T-helper 2 cell (primary cell): ENCODE results near the gene GMPPA.

Experiments used
- DNase-seq, 5 experiments: peaks; one replicate each; pipeline versions ENCODE4 v3.0.0 to v3.0.0-alpha.2; 2012 to 2022

Gene GMPPA

GRCh38 chr2:219540784-219541504 lies 42.3 kb downstream of the GMPPA start:
- DNase-seq = no peak

DNA sequence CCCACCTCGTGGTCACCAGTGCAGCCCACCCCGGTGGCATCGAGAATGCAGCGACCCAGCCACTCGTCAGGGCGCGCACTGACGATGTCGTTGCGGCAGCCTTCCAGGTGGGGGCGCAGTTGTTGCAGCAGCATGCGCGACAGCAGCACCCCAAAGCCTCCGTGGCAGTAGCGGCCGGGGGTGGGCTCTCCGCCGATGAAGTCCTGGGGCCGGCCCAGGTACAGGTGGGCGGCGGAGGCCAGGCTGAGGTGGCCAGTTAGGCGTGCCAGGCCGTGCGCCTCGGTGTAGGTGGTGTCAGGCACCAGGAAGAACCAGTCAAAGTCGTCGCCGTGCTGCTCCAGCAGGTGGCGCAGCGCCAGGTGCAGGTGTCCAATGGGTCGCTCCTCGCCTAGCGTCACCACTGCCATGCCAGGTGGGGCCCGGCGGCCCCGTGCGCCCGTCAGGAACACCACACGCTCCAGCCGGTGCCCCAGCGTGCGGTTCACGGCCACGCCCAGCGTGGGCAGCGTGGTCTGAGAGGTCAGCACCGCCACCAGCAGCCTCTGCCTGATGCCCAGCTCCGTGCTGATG lies 43.0 kb downstream of the GMPPA start:
- peak; percentile 69 to 85 (median 80) for DNase-seq

DNA sequence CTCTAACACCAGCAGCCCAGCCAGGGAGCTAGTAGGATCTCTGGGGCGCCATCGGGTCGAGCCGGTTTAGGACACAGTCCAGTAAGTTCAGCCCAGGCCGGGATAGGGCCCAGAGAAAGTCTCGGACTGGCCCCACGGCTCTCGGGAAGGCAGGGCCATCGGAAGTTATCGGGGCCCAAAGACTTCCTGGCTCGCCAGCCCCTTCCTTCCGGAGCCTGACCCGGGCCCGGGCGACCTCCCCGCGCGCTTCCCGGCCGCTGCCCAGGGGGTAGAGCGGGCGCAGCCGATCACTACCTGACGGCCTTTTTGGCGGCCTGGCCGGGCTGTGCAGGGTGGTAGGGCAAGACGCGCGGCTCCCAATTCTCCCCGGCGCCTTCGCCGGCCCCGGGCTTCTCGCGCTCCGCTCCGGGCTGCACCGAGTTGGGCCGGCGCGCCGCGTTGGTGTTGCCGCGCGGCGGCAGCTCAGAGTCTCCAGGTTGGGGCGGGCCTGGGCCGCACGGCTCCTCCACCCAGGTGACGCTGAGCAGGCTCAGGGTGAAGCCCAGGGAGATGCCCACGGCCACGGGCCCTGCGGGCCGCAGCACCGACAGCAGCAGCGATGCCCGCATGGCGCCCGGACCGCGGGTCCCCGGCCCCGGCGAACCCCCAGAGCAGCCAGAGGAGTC lies 44.4 kb downstream of the GMPPA start:
- DNase-seq = no peak

DNA sequence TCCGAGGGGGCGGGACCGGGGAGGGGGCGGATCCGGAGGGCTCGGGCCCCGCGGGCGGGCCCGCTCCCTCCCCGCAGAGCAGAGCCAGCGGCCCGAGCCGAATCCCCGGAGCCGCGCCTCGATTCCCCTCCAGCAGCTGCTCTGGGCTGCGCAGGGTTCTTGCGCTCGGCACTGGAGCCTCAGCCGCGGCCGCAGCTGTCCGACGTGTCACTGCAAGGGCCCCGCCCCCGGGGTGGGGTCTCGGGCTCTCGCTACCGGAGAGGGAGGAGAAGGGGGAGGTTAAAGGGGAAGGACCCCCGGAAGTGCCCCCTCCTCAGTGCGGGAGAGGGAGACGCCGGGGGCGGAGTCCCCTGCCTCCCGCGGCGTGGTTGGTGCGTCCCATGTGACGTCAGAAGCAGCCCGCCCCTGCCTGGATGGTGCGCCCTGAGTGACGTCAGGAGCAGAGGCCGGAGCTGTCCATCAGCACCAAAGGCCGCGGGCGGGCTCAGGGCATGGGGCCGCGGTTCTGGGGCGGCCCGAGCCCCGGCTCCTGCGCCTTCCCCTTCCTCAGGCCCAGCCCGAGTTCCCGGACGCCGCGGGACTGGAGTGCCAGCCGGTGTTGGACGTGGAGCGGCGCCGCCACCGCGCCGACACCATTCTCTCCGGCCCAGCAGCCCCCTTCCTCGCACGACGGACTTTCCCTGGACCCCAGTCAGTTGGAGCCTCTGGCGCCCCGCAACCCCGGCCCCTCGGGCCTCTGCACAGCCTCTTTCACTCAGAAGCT lies 45.1 kb downstream of the GMPPA start, which contains the start of the genes CHPF and TMEM198:
Gene CHPF (minus strand): TSS at position 214 of the 763 bp plus-strand sequence. CDS start 271 bp downstream, outside the sequence.
Gene TMEM198 (plus strand): TSS at position 433 of the 763 bp plus-strand sequence. CDS start 700 bp downstream, outside the sequence.
- DNase-seq = peak; percentile 76 to 94 (median 88)

DNA sequence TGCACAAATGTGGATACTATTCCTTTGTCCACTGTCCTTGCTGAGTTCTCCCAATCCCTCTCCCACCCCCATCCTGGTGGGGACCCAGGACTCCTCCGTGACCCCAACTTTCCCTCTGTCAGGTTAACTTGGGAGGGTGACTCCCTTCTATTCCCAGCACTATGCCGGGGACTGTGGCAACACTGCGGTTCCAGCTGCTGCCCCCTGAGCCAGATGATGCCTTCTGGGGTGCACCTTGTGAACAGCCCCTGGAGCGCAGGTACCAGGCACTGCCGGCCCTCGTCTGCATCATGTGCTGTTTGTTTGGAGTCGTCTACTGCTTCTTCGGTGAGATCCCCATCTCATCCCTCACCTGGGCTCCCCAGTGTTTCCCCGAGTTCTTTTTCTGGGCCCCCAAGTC lies 45.9 kb downstream of the GMPPA start:
- DNase-seq = no peak

- no peak for DNase-seq
Measured at GRCh38 chr2:219545295-219545942, 46.7 kb downstream of the GMPPA start.

DNA sequence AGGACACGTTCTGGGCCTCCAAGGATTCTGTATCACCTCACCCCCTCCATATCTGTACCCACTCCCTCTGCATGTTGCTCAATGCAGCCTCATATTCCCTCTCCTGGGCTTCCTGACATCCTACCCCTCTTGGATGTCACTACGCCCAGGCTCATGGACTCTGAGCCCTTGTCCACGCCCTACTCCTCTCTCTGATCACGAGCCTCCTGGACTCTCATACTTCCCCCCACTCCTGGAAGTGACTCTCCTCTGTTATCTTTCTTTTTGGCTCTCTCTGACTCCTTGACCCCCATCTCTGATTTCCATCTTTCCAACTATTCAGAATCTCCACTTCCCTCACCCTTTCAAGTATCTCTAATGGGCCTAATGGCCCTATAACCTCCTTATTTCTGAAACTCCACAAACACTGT lies 47.3 kb downstream of the GMPPA start:
- no peak for DNase-seq

- no peak for DNase-seq
Measured at GRCh38 chr2:219547621-219548020, 48.9 kb downstream of the GMPPA start.

DNA sequence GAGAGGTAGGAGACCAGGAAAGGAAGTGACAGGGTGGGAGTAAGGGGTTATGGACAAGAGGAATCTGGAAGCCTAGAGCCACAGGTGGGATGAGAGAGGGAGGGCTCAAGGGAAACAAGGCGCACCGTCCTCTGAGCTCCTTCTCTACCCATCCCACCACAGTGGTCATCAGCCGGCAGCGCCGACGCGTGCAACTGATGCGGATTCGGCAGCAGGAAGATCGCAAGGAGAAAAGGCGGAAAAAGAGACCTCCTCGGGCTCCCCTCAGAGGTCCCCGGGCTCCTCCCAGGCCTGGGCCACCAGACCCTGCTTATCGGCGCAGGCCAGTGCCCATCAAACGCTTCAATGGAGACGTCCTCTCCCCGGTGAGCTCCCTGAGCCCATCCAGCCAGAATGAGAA lies 50.3 kb downstream of the GMPPA start:
- no peak for DNase-seq

GRCh38 chr2:219549619-219550018 lies 50.9 kb downstream of the GMPPA start:
- DNase-seq = no peak

- DNase-seq = peak in 1 of 5 experiments; percentile 19
Measured at GRCh38 chr2:219551441-219552381, 53.0 kb downstream of the GMPPA start.

GRCh38 chr2:219552382-219553167 lies 53.9 kb downstream of the GMPPA start:
- peak; percentile 61 to 78 (median 67) for DNase-seq

DNA sequence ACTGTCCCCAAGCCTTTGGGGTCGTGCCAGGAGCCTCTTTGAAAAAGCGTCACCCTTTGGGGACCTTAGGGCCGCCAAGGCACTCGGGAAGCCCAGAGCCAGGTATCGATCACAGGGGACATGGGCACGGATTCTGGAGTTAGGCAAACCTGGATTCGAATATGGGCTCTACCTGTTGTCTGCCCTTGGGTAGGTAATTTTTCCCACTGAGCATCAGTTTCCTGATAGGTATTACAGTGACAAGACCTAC lies 54.4 kb downstream of the GMPPA start:
- DNase-seq = no peak

- no peak for DNase-seq
Measured at GRCh38 chr2:219553463-219553963, 54.8 kb downstream of the GMPPA start.

DNA sequence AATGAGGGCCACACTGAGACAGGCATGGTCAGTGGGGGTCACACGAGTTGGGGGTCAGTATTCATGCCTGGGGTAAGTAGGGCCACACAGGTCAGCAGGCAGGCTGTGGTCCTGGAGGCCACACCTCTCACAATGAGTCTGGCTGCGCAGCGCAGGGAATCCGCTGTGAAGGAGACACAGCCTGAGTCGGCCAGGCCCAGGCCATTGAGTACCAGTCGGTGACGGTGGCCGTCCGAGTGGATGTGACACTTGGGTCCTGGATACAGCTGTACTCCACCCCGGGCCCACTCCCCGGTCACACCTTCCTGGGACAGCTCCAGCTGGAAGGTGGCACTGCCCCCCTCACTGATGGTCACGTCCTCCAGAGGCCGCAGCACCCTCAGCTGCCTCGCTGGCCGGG lies 55.7 kb downstream of the GMPPA start:
- DNase-seq = no peak

GRCh38 chr2:219555956-219556355 lies 57.3 kb downstream of the GMPPA start:
- DNase-seq = no peak

GRCh38 chr2:219556413-219556812 lies 57.7 kb downstream of the GMPPA start:
- no peak for DNase-seq
